Endothelial cell of umbilical vein (primary cell): ENCODE data around the gene SPAST. TPM values are rescaled to one million over a fixed set of nuclear protein-coding genes. Genes with fewer than 3 reads are reported as not detected.

Source experiments
- BruUV-seq: library from RNA; stranded (reverse); fragments of 400-500 nt; replicated peaks from 2 replicates; lab custom pipeline; 2021; lab: Mats Ljungman, UMichigan
- CTCF ChIA-PET: fragments of 300-600, 350-600 bp; sonication (Branson Sonifier 250); formaldehyde crosslinking; loops from one replicate; lab custom pipeline; 2021; ENCODE audit warnings: antibody characterized with exemption, inconsistent platforms; lab: Charles Lee
- POLR2A ChIA-PET: fragments of 300-600, 350-600 bp; sonication (Branson Sonifier 250); formaldehyde crosslinking; loops from one replicate; lab custom pipeline; 2021; ENCODE audit warnings: antibody characterized with exemption, inconsistent platforms; lab: Charles Lee
- DNase-seq: peaks from one replicate; pipeline ENCODE4 v3.0.0-alpha.2; 2011; ENCODE audit warnings: low read depth, low spot score
- FAIRE-seq: peaks from 2 replicates; lab custom pipeline; 2011; peaks lifted over from hg19 to GRCh38; lab: Jason Lieb, UNC
- H2AFZ ChIP-seq: 2 replicates; pipeline ENCODE4 v1.6.0; 2012; ENCODE audit warnings: low read depth, low read length, control low read depth, inconsistent platforms
- H3K27ac ChIP-seq: 2 replicates; pipeline ENCODE4 v1.5.1; 2011; ENCODE audit warnings: low read depth, mild to moderate bottlenecking, control low read depth, low read length, moderate library complexity; ENCODE audit not compliant: insufficient read depth
- H3K27me3 ChIP-seq, 2 experiments: 2 replicates each; pipeline versions ENCODE4 v1.6.0 to v1.6.1; 2011; ENCODE audit warnings: low read length in 2 of 2, mixed read lengths in 1 of 2; ENCODE audit not compliant: control insufficient read depth in 2 of 2, insufficient read depth in 2 of 2
- H3K36me3 ChIP-seq, 2 experiments: 2 replicates in 1 of 2; 3 replicates in 1 of 2; pipeline ENCODE4 v1.5.1; 2011; ENCODE audit warnings: low read length in 2 of 2, mild to moderate bottlenecking in 1 of 2, moderate library complexity in 1 of 2; ENCODE audit not compliant: control insufficient read depth in 2 of 2, insufficient read depth in 2 of 2; ENCODE audit errors: extremely low read depth in 1 of 2
- H3K4me1 ChIP-seq: 3 replicates; pipeline ENCODE4 v1.5.1; 2011; ENCODE audit warnings: mild to moderate bottlenecking, low read length; ENCODE audit not compliant: control insufficient read depth, insufficient read depth; ENCODE audit errors: extremely low read depth
- H3K4me2 ChIP-seq: 2 replicates; pipeline ENCODE4 v1.6.1; 2011; ENCODE audit warnings: low read length, control low read depth, mixed read lengths; ENCODE audit not compliant: insufficient read depth
- H3K4me3 ChIP-seq, 3 experiments: fragments of 200-600 bp in 1 of 3; sonication (generic), shearing (Covaris generic) in 1 of 3; replicated peaks in 1 of 3; 2 replicates each; pipeline ENCODE4 v1.5.1; 2011 to 2016; ENCODE audit warnings: control low read depth in 3 of 3, low read length in 3 of 3, mild to moderate bottlenecking in 2 of 3, inconsistent platforms in 1 of 3, low read depth in 1 of 3, moderate library complexity in 1 of 3; ENCODE audit not compliant: insufficient read depth in 1 of 3
- H3K79me2 ChIP-seq: 2 replicates; pipeline ENCODE4 v1.6.0; 2012; ENCODE audit warnings: low read length, inconsistent platforms; ENCODE audit not compliant: control insufficient read depth, insufficient read depth
- H3K9ac ChIP-seq: replicated peaks from 2 replicates; pipeline ENCODE3; 2011; ENCODE audit warnings: low read length, control low read depth; ENCODE audit not compliant: insufficient read depth; ENCODE audit errors: extremely low read depth
- H3K9me1 ChIP-seq: replicated peaks from 3 replicates; pipeline ENCODE4 v1.6.0; 2011; ENCODE audit warnings: mild to moderate bottlenecking, low read length; ENCODE audit not compliant: control insufficient read depth, insufficient read depth; ENCODE audit errors: extremely low read depth
- H3K9me3 ChIP-seq: replicated peaks from 2 replicates; pipeline ENCODE4 v1.5.1; 2012; ENCODE audit warnings: low read length, inconsistent platforms; ENCODE audit not compliant: control insufficient read depth, insufficient read depth
- H4K20me1 ChIP-seq: replicated peaks from 2 replicates; pipeline ENCODE3; 2011; ENCODE audit warnings: mild to moderate bottlenecking, low read length; ENCODE audit not compliant: control insufficient read depth, insufficient read depth; ENCODE audit errors: extremely low read depth
- CTCF ChIP-seq, 2 donors: IDR thresholded peaks; 1 replicate in 1 of 2; 2 replicates in 1 of 2; pipeline ENCODE4 v1.5.1; 2011; ENCODE audit warnings: low read length in 2 of 2, mild to moderate bottlenecking in 2 of 2, moderate library complexity in 2 of 2, control low read depth in 1 of 2, inconsistent platforms in 1 of 2, low read depth in 1 of 2; ENCODE audit not compliant: insufficient read depth in 1 of 2; ENCODE audit errors: extremely low read depth in 1 of 2
- EZH2 ChIP-seq: IDR thresholded peaks from 2 replicates; pipeline ENCODE4 v1.6.1; 2012; ENCODE audit warnings: borderline replicate concordance, low read depth, mild to moderate bottlenecking, moderate library complexity, low read length, inconsistent platforms; ENCODE audit not compliant: severe bottlenecking
- FOS ChIP-seq: IDR thresholded peaks from 2 replicates; pipeline ENCODE4 v1.6.1; 2011; ENCODE audit warnings: mild to moderate bottlenecking, low read length, moderate library complexity, borderline replicate concordance; ENCODE audit not compliant: insufficient read depth
- GATA2 ChIP-seq: IDR thresholded peaks from 2 replicates; pipeline ENCODE4 v1.7.0; 2011; ENCODE audit warnings: low read depth, mild to moderate bottlenecking, moderate library complexity, mixed read lengths, low read length; ENCODE audit not compliant: insufficient read length, insufficient read depth
- JUN ChIP-seq: IDR thresholded peaks from 2 replicates; pipeline ENCODE4 v1.6.1; 2011; ENCODE audit warnings: borderline replicate concordance, low read depth; ENCODE audit not compliant: insufficient read length, insufficient read depth
- MYC ChIP-seq: IDR thresholded peaks from one replicate; pipeline ENCODE4 v1.6.1; 2011; ENCODE audit warnings: mild to moderate bottlenecking, low read depth, low read length
- POLR2A ChIP-seq: IDR thresholded peaks from 2 replicates; pipeline ENCODE4 v1.6.1; 2012; ENCODE audit warnings: low read depth, mild to moderate bottlenecking, control low read depth, low read length
- POLR2AphosphoS5 ChIP-seq: IDR thresholded peaks from 2 replicates; pipeline ENCODE4 v1.6.1; 2012; ENCODE audit warnings: low read depth, mild to moderate bottlenecking, control low read depth, low read length, moderate library complexity; ENCODE audit not compliant: insufficient read depth
- dilution Hi-C: fragments of 300-500 bp; cut with MboI; formaldehyde crosslinking; loops from one replicate; pipeline ENCODE4 v1.15.0; 2019; ENCODE audit warnings: low sequenced_read_pairs; ENCODE audit not compliant: extremely low pct_ligation_motif_present
- intact Hi-C: fragments of 100-400 bp; cut with micrococcal nuclease; formaldehyde crosslinking; loops from one replicate; pipeline ENCODE4 v1.10.0; 2022
- polyA plus RNA-seq, 4 experiments: library from polyadenylated mRNA; depleted of rRNA in 3 of 4; stranded (reverse) in 3 of 4; unstranded in 1 of 4; fragments of >200 nt; gene quantifications; 2 replicates each; pipeline versions ENCODE4 v1.2.1 to v1.2.3, GENCODE V29; 2011 to 2012; ENCODE audit warnings: missing spikeins in 1 of 4
- total RNA-seq: library from RNA; stranded (reverse); gene quantifications from 2 replicates; pipeline ENCODE4 v1.2.3, GENCODE V29; 2021
- TF ChIP-seq, protein P1 (sequence below): IDR thresholded peaks from 2 replicates; pipeline ENCODE4 v1.6.1; 2011; ENCODE audit not compliant: insufficient read depth, insufficient read length

SPAST gene
- total and polyA plus RNA-seq, 2 donors (not counting 3 experiments of a cell fraction or from before 2014, with no cell fraction given), result 4.7 to 24.9 TPM

DNA sequence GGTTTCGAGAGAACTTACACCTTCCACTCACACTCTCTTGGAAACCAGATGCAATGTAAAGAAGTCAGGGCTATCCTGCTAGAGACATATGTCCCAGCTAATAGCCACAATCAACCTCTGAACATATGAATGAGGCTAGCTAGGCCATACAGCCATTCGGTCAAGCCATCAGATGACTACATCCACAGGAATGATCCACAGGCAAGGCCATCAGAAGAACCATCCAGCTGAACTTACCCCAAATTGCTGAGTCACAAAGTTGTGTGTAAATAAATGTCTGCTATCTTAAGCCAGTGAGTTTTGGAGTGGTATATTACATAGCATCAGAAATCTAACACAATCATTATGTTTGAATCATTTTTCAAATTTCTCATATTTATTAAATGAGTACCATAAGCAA is 5.2 kb upstream of the SPAST start:
- intact Hi-C loops, result no loop called here

More for the DNA sequence above, 5.2 kb upstream of the SPAST start:
- H3K36me3 ChIP-seq, result no peaks in the 10 kb centered on the region
- ChIA-PET CTCF (no interaction called here), POLR2A (no interaction called here)
- H3K4me3 ChIP-seq, result no peak overlapping the region
- no peak overlapping the region for H3K9ac ChIP-seq
- H3K4me1 ChIP-seq, result peaks cover 9% of the 10 kb centered on the region
- no TSS peak for BruUV-seq
- DNase-seq (no peak), FAIRE-seq (no peak)
- TF ChIP-seq MYC (no peak), CTCF (IDR thresholded peaks at IDR 0.05; ENCODE audit: extremely low read depth in 1 of 2, insufficient read depth in 1 of 2, low read depth in 1 of 2, low read length in 2 of 2) (no peak), FOS (no peak), POLR2A (no peak), POLR2AphosphoS5 (no peak), JUN (no peak), EZH2 (no peak), GATA2 (no peak)
- TF ChIP-seq, protein P1, sequence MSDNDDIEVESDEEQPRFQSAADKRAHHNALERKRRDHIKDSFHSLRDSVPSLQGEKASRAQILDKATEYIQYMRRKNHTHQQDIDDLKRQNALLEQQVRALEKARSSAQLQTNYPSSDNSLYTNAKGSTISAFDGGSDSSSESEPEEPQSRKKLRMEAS, result no peak
- dilution Hi-C loops, result no loop called here
- no peaks in the 10 kb centered on the region for H4K20me1 ChIP-seq
- H3K9me1 ChIP-seq, result no peaks in the 10 kb centered on the region
- H3K27ac ChIP-seq, result no peak overlapping the region
- no peaks in the 10 kb centered on the region for H3K27me3 ChIP-seq
- H2AFZ ChIP-seq, result no peak overlapping the region
- no peaks in the 10 kb centered on the region for H3K79me2 ChIP-seq
- H3K4me2 ChIP-seq, result no peak overlapping the region
- H3K9me3 ChIP-seq, result no peaks in the 10 kb centered on the region
